Measurements from ENCODE around the gene CKB.

DNA sequence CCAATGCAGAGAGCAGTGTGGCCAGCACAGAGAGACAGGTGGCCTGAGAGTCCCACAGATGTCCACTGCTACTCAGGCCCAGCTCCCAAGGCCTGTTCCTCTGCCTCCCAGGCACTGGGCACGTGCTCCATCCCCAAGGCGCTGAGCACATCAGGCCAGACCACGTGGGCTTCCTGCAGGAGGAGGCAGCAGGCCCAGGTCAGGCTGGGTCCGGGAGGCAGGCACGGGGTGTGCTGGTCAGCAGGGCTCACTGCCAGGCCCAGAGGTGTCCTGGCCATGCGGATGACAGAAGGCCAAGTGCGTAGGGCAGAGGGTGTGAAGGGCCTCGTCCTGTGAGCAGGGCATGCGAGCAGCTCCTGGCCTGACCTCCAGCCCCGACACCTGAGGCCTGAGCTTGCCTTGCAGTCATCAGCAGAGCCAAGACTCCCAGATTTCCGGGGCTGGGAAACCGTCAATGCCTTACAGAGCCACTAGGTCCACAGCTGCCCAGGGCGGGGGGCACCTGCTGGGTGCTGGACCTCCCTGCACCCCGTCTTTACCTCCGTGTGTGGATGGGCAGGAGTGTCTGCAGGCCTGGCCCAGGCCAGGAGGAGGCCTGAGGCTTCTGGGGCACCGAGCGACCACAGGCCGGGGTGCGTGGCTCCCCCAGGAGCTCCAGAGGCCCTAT is 21.2 kb upstream of the CKB start:
- TF ChIP-seq, protein P1, sequence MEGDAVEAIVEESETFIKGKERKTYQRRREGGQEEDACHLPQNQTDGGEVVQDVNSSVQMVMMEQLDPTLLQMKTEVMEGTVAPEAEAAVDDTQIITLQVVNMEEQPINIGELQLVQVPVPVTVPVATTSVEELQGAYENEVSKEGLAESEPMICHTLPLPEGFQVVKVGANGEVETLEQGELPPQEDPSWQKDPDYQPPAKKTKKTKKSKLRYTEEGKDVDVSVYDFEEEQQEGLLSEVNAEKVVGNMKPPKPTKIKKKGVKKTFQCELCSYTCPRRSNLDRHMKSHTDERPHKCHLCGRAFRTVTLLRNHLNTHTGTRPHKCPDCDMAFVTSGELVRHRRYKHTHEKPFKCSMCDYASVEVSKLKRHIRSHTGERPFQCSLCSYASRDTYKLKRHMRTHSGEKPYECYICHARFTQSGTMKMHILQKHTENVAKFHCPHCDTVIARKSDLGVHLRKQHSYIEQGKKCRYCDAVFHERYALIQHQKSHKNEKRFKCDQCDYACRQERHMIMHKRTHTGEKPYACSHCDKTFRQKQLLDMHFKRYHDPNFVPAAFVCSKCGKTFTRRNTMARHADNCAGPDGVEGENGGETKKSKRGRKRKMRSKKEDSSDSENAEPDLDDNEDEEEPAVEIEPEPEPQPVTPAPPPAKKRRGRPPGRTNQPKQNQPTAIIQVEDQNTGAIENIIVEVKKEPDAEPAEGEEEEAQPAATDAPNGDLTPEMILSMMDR (IDR thresholded peaks at IDR 0.05; ENCODE audit: low read length): no peak
- TF ChIP-seq EZH2 (optimal IDR thresholded peaks at IDR 0.05; ENCODE audit: low read depth, low read length): no peak

Measured in MM.1S (cell line).